Activated CD4-positive, alpha-beta T cell treated with anti-CD3 and anti-CD28 coated beads, Interleukin-2, amount 50 U/mL, for 1 hour (primary cell): ENCODE measurements around the gene CALY.
A peak's percentile ranks its signal among the peaks of the same experiment; 100 is the strongest.
"Not testable (repeated sequence)": the region's sequence is repeated elsewhere in the genome, so short reads cannot be mapped to it uniquely, and the experiment has no call there.

Source experiments
- DNase-seq: peaks from one replicate; pipeline ENCODE4 v3.0.0-alpha.2; 2020

CALY gene

DNA sequence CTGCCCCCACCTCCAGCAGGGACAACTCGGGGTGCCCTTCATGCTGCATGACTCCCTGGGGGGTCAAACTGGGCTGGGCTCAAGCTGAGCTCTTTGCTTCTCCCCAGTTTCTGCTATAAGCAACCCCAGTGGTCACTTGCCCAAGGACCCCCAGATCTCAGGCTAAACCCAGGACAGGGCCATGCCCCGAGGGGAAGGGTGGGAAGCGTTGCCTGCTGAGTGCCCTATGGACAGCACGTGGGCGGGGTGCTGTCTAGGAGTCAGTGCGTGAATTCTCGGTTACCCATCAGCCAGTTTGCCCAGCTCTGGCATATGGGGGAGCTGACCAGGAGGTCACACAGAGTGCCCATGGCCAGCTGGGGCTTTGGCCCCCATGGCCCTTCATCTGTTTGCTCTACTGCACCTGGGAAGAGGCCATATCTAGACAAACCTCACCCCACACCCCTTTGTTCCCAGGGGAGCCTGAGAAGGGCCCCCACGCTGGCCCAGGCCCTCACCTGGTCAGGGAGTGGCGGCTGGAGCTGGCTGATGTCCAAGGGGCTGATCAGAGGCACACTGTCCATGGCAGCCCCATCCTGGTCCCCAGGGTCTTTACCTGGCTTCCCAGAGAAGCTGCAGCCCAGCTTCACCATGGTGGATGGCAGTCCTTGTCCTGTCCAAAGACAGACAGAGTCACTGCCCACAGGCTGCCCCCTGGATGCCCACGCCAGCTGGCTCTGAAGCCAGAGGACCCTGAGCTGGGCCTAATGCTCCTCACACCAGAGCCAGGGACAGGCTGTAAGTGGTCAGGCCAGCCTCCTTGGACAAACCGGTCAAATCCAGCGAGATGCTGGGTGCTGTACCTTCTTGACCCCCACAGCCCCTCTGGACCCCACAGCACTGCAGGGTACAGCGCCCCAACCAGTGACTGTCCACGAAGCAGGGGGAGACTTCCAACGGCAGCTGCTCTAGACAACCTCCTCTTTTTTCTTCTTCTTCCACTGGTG is 8.0 kb downstream of the CALY start:
- DNase-seq = no peak

DNA sequence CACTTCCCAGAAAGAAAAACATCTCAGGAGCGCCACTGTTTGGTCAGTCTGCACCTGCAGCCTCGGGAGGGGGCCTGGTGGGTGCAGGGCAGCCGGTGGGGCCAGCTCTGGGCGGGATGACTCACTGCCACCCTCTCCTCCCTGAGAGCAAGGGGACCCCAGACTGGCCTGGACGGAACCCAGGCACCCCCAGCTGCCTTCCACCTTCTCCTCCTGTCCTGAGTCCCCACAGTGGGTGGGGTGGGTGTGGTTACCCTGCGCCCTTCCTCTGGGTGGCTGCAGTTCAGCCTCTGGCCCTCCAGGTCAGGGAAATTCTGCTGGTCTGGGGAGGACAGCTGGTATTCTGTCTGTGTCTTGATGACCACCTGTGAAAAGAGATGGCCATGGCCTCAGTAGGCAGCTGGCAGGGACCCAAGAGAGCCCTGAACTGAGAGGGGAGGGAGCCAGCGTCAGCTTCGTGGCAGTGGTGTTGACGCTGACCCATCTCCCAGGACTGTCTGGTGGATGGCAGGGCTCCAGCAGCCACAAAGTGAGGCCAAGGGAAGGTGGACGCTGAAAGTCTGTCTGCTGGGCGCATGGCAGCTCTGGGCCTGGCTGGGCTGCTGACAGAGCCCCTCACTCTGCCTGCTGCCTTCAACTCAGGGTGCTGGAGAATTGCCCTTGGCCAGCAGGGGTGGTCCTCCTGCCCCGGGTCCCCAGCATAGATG is 8.9 kb downstream of the CALY start:
- DNase-seq = no peak

DNA sequence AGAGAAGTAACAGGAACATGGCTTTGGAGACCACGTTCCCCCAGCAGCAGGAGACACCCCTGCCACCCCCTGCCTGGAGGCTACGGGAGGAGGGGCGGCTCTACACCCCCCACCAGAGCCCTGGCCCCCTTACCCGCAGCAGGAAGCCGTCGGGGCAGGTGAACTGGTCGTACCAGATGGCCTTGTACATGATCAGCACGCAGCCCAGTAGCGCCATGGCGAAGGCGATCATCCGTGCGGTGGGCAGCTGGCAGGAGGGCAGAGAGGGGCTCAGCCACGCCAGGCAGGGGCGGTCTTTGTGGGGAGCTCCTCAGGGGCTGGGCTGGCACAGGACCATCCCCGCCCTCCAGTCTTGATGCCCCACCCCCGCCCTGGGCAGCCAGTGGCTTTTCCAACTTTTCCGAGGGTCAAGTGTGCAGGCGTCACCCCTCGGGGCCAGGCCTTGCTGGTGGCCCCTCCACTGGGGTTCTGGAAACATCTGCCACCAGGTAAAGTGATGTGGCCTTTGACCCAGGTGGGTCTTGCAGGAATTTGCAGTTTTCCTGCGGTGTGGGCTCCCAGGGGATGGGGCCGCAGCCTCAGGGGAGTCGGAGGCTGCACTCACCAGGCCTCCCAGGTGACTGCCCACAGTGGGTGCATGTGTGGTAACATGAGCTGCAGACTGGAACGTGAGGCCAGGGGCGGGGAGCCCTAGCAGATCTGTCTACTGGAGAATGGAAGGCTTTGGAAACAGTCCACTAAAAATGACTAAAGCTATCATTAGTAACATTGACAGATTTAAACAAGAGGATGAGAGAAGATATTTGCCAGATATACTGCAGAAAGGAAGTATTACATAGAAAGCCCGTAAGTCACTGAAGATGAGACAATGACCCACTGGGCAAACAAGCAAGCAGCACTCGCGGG is 9.7 kb downstream of the CALY start:
- no peak for DNase-seq

DNA sequence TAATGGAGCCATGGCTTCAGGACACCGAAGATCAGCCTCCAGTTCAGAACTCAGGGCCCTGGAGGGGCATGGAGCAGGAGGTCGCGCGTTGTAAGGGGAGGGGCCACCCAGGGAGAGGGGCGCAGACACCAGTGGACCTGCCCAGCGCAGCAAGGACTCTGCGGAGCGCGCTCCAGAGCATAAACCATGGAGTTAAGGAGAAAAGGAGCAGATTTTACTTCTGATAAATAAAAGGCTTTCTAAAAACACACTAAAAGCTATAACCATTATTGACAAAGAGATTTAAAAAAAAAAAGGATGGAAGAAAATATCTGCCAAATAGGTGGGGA is 10.5 kb downstream of the CALY start:
- DNase-seq = no peak

DNA sequence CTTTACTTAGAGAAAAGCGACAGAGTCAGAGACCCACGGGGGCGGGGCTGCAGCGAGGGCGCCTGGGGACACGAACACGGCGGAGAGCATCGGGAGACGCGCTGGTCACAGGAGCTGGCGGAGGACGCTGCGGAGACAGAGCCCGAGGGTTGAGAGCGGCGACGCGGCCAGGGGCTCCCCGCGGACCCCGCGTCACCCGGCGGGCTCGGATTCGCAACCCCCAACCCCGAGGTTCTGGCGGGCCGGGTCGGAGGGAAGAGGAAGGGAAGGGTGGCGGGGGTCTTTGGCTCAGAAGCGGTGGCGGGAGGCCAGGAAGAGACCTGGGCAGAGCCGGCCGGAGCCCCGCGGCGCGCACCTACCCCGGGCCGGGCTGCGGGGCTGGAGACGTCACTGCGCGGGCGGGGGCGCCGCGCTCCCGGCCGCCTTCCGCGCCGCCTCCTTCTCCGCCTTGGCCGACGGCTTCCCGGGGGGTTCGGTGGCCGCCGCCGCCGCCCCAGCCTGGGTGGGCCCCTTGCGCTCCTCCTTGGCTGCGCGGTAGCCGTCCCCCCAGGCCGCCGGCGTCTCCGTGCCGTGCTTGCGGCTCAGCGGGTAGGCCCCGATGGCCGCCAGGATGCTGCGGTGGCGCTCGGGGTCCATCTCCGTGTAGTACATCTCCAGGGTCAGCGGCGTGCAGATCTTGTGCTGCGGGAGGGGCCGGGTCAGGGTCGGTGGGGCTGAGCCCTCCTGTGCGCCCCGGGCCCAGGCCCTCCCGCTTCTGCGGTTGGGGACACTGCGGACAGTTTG is 11.1 kb downstream of the CALY start:
- DNase-seq = peak; percentile 35

DNA sequence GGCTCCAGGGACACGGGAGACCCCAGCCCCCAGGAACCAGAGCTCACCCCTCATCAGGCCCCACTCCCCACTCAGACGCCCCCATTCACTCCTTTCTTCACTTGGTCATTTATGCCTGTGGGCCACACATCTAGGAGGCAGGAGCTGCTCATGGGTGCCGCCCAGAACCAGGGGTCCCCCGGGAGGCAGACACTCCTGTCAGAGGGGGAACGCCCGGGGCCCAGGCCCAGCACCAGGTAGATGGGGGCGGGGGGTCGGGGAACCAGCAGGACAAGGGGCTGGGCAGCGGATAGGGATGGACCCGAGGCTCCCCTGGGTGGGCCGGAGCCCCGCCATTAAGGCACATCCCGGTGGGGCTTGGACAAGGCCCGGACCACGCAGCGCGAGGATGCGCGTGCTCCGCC is 11.8 kb downstream of the CALY start:
- no peak for DNase-seq

DNA sequence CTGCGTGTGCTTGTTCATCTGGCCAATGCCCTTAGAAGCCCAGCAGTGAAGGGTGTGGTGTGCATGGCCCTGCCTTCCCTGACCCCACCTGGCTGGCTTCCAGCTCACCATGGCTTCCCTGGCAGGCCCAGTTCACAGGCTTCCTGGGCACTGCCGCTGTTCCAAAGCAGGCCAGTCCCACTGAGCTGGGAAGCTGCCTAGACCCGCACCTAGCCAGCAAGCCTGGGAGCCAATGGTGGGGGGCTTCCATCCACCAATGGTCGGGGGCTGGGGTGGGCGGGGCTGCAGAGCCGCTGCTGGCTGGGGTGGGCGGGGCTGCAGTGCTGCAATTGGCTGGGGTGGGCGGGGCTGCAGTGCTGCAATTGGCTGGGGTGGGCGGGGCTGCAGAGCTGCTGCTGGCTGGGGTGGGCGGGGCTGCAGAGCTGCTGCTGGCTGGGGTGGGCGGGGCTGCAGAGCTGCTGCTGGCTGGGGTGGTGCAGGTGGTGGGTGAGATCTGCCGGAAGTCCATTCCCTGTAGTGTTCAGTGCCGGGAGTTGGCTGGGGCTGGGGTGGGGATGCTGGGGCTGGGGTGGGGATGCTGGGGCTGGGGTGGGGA is 12.4 kb downstream of the CALY start:
- DNase-seq = peak; percentile 62

DNA sequence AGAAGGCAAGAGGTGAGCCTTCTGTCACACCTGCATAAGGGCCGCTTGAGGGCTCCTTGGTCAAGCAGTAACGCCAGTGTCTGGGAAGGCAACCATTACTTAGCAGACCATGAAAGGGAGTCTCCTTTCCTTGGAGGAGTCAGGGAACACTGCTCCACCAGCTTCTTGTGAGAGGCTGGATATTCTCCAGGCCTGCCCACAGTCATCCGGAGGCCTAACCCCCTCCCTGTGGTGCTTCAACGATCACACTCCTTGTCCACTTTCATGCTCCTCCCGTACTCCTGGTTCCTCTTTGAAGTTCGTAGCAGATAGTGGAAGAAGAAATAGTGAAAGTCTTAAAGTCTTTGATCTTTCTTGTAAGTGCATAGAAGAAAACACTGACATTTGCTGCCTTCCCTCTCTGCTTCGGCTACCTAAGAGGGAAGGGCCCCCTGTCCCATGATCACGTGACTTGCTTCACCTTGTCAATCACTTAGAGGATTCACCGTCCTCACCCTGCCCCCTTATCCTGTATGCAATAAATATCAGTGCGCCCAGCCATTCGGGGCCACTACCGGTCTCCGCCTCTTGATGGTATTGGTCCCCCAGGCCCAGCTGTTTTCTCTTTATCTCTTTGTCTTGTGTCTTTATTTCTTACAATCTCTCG is 14.5 kb downstream of the CALY start:
- DNase-seq = not testable (repeated sequence)

DNA sequence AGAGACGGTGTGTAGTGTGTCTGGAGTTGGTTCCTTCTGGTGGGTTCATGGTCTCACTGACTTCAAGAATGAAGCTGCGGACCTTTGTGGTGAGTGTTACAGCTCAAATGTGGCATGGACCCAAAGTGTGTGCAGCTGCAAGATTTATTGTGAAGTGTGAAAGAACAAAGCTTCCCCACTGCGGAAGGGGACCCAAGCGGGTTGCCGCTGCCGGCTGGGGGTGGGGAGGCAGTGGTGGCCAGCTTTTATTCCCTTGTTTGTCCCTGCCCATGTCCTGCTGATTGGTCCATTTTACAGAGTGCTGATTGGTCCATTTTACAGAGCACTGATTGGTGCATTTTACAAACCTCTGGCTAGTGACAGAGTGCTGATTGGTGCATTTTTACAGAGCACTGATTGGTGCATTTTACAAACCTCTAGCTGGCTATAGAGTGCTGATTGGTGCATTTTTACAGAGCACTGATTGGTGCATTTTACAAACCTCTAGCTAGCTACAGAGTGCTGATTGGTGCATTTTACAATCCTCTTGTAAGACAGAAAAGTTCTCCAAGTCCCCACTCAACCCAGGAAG is 15.8 kb downstream of the CALY start:
- DNase-seq = not testable (repeated sequence)

DNA sequence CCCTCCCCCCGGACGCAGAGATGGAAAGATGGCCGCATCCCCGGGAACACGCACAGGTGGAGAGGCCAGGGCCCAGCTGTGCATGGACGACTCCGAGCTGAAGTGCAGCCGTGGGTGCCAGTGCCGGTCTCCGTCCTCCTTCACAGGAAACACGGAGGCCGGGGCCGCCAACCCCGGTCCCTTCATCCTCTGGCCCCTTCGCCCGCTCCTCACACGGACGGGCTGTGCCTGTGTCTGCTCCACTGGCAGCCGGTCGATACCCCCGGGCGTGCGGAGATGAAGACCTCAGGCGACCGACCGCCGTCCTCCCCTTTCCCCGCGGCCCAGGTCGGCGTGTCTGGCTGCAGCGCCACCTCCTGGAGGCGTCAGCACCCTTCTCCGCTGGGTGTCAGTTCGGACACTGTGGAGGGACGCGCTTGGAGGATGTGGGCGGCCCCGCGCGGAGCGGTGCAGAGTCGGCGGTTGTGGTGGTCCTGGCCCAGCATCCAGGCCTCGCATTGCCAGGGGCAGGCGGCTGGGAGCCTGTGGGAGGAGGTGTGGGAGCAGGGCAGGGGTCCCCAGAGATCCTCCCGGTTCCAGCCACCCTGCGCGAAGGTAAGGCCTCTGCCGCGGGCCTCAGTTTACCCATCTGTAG is 18.1 kb downstream of the CALY start:
- DNase-seq = peak; percentile 70

DNA sequence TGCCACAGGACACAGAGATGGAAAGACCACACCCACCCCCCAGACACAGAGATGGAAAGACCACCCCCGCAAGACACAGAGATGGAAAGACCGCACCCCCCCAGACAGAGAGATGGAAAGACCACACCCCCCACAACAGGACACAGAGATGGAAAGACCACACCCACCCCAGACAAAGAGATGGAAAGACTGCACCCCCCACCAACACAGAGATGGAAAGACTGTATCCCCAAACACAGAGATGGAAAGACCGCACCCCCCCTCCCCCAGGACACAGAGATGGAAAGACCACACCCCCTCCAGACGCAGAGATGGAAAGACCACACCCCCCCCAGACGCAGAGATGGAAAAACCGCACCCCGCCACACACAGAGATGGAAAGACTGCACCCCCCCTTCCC is 20.0 kb downstream of the CALY start:
- DNase-seq = no peak

DNA sequence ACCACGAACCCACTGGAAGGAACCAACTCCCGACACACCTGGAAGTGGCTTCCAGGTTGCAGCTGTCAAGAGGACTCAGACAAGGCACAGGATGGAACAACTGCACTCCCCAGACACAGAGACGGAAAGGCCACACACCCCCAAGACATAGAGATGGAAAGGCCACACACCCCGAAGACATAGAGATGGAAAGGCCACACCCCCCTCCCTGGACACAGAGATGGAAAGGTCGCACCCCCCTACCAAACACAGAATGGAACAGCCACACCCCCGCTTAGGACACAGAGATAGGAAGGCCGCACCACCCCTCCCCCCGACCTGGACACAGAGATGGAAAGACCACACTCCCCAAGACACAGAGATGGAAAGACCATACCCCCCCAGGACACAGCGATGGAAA is 20.4 kb downstream of the CALY start:
- DNase-seq = no peak

DNA sequence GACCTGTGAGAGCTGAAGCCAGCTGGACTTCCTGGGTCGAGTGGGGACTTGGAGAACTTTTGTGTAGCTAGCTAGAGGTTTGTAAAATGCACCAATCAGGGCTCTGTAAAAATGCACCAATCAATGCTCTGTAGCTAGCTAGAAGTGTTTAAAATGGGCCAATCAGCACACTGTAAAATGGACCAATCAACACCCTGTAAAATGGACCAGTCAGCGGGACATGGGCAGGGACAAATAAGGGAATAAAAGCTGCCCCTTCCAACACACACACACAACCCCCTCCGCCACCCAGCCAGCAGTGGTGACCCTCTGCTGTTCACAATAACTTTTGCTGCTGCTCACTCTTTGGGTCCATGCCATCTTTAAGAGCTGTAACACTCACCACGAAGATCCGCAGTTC is 20.8 kb downstream of the CALY start:
- no peak for DNase-seq

DNA sequence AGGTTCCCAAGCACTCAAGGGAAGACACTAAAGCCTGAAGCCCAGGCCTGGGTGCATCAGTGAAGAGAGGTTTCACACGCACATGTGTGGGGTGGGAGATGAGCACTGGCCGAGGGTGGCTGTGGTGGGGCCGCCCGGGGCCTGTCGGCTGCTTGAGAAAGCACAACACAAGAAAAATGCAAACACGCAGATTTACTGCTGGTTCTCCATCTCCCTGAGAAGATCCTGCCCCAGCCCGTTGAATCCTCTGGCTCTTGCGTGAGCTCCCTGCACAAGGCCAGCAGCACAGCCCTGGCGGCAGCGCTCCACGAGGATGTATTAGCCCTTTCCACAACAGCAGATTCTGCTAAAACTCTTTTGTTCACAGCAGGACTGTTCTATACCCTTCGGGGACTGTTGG is 21.8 kb downstream of the CALY start:
- no peak for DNase-seq

DNA sequence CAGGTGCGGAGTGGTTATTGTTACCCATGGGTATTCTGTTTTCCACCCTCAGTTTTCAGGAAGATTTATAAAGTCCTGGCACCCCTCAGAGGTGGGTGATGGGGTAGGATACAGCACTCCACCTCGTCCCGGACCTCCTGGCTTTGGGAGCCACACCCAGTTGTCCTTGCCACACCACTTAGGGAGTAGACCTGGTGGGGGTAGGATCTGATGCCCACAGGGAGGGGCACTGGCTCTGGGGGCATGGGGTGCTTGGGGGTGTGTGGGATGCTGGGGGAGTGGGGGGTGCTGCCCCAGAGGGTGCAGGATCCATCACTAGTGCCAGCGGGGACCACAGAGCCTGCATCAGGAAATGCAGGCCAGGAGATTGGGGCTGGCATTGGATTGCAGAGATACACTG is 23.5 kb downstream of the CALY start:
- no peak for DNase-seq

DNA sequence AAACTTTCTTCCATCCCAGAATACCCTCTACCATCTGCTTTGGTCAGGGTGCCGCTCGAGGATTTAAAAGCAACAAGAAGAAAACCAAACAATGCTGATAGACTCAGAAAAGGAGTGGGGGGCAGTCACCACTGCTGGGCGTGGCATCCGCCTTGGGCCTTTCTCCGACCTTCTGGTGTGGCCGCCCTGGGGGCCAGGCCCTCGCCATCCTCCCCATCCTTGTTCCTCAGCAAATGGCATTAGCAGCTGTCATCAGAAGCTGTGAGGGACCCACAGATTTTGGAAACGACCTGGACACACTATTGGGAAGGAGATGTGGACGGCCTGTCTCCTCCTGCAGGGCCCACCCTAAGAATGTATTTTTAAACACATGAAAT is 23.9 kb downstream of the CALY start:
- no peak for DNase-seq

DNA sequence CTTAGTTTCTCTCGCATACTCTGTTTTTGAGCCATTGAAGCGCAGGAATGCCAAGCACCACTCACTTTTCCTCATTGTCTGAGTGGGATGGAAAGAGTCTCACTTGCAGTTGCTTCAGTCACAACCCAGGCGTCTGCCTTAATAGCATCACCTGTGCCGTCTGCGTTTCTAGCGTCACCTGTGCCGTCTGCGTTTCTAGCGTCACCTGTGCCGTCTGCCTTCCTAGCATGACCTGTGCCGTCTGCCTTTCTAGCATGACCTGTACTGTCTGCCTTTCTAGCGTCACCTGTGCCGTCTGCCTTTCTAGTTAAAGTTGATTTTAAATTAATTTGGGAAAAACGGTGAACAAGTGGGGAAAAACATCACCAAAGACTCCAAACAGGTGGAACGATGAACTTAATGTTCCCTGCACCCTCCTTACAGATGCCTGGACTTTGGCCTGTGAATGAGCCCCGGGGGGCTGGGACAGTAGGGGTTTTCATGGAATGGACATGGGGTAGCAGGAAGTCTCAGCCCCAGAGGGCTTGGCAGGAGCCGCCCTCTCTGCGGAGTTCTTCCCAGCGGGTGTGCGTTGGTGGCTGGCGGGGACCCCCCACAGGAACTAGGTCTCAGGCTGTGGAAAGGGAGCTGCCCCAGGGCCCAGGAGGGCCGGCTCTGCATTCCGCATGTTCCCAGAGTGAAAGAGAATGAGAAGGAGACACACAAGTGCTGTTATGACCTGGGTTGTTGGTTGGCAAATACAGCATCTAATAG is 24.5 kb downstream of the CALY start:
- no peak for DNase-seq

DNA sequence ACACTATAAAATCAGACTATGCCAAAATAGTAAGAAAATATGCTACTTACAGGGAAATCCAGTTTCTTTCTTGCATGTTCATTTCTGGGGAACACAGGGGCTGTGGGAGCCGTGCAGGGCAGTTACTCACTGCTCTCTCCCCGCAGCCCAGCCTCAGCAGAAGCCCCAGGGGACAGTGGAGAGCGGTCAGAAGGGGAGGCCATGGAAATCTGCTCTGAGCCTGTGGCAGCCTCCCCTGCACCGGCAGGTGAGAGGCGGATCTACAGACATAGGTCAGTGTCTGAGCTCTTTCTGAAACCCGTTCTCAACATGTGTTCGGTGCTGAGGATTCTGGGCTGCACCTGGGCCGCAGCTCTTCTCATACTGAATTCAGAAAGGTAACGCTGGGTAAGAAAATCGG is 25.1 kb downstream of the CALY start:
- no peak for DNase-seq

DNA sequence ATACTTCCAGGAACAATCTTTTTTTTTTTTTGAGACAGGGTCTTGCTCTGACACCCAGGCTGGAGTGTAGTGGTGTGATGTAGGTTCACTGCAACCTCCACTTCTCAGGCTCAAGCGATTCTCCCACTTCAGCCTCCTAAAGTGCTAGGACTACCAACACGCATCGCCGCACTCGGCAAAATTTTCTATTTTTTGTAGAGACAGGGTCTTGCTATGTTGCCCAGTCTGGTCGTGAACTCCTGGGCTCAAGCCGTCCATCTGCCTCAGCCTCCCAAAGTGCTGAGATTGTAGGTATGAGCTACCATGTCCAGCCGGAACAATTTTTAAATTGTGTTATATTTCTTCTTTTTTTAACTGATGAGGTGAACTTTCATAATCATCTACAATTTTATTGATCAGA is 25.9 kb downstream of the CALY start:
- DNase-seq = no peak

DNA sequence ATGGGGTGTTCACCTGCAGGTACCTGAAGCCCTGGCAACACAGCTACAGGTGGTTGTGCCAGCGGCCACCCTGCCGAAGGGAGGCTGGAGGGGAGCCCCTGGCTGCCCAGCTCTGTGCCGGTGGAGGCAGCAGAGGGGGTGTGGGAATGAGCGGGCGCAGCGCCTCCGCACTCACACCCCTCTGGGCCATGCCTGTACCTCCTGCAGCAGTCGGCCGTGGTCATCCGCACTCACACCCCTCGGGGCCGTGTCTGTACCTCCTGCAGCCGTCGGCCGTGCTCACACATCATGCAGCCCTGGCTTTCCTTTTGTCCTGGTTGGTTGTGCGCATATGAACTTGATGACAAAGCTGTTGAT is 26.3 kb downstream of the CALY start:
- no peak for DNase-seq
